Muscle of leg (tissue), 11 donors: ENCODE results near the gene ERCC1. TPM values are rescaled to one million over a fixed set of nuclear protein-coding genes. Genes with fewer than 3 reads are reported as not detected.
"Not testable (repeated sequence)": the region's sequence is repeated elsewhere in the genome, so short reads cannot be mapped to it uniquely, and the experiment has no call there.

ENCODE experiments used
- DNase-seq: peaks from one replicate; pipeline ENCODE4 v3.0.0; 2013
- H3K27ac ChIP-seq: one replicate; pipeline ENCODE4 v1.5.1; 2013; ENCODE audit warnings: mild to moderate bottlenecking, low read length, control low read depth
- H3K27me3 ChIP-seq: one replicate; pipeline ENCODE4 v1.6.1; 2013; ENCODE audit warnings: low read length; ENCODE audit not compliant: control insufficient read depth, insufficient read depth
- H3K36me3 ChIP-seq: one replicate; pipeline ENCODE4 v1.6.1; 2013; ENCODE audit warnings: low read length; ENCODE audit not compliant: control insufficient read depth, insufficient read depth
- H3K4me1 ChIP-seq: one replicate; pipeline ENCODE4 v1.6.1; 2013; ENCODE audit warnings: low read length; ENCODE audit not compliant: control insufficient read depth, insufficient read depth
- H3K4me3 ChIP-seq: one replicate; pipeline ENCODE4 v1.5.1; 2013; ENCODE audit warnings: low read length, control low read depth
- H3K9me3 ChIP-seq: replicated peaks from 2 replicates; pipeline ENCODE4 v1.6.1; 2013; ENCODE audit warnings: low read depth, low read length; ENCODE audit not compliant: control insufficient read depth
- WGBS: methylation state at CpG from one replicate; pipeline ENCODE4 v1.1.5; 2013; ENCODE audit warnings: missing lambda C conversion rate; ENCODE audit not compliant: insufficient coverage; 5-methylcytosine and 5-hydroxymethylcytosine counted together
- polyA plus RNA-seq, 8 donors: library from polyadenylated mRNA; unstranded; fragments of 120-200 nt; gene quantifications; one replicate each; pipeline versions ENCODE4 v1.2.1 to v1.2.3, GENCODE V29; 2013; ENCODE audit warnings: inconsistent platforms in 1 of 8, low replicate concordance in 1 of 8; ENCODE audit not compliant: insufficient read length in 8 of 8, insufficient read depth in 1 of 8
- total RNA-seq: library from RNA; stranded (reverse); fragments of 120-200 nt; gene quantifications from one replicate; pipeline ENCODE4 v1.2.4, GENCODE V29; 2013

ERCC1 gene
- total and polyA plus RNA-seq, 9 donors: 81.8 to 110 (median 90.6) TPM

DNA sequence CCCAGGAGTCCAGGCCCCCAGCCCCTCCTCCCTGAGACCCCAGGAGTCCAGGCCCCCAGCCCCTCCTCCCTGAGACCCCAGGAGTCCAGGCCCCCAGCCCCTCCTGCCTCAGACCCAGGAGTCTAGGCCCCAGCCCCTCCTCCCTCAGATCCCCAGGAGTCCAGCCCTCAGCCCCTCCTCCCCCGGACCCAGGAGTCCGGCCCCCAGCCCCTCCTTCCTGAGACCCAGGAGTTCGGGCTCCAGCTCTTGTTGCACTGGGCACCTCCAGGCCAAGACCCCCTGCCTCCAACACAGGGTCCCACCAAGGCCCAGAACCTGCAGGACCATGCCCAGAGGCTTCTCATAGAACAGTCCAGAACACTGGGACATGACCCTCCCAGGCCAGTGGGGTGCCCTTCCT, 3.8 kb downstream of the ERCC1 start:
- no peaks in the 10 kb centered on the region for H3K27me3 ChIP-seq
- no peak overlapping the region for H3K4me3 ChIP-seq
- DNase-seq: no peak
- WGBS: 52% methylated on average over 3 of the region's 3 CpGs
- peaks cover 33% of the 10 kb centered on the region for H3K4me1 ChIP-seq
- H3K27ac ChIP-seq: peak overlapping the region; percentile 57
- peaks cover 58% of the 10 kb centered on the region for H3K36me3 ChIP-seq
- no peaks in the 10 kb centered on the region for H3K9me3 ChIP-seq

DNA sequence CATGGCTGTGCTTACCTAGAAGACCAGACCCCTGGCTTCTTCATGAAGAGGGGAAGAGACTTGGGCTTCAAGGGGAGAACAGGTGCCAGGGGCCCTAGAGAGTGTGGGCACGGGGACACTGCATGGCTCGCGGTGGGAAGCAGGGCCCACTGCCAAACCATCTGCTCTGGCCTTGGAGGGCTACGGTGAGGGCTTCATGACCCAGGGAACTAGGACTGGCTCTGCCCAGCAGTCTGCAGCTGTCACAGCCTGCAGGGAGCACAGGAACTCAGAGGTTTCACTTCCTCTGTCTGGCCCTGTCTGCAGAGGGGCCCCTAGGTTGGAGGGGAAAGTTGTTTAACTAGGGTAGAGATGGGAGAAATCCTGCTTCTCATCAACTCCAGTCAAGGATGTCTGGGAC, 4.3 kb downstream of the ERCC1 start:
- H3K4me1 ChIP-seq: peaks cover 33% of the 10 kb centered on the region
- peaks cover 63% of the 10 kb centered on the region for H3K36me3 ChIP-seq
- DNase-seq: peak; percentile 75
- 62% methylated on average over 4 of the region's 4 CpGs for WGBS
- H3K27ac ChIP-seq: peak overlapping the region; percentile 81
- H3K9me3 ChIP-seq: no peaks in the 10 kb centered on the region
- no peaks in the 10 kb centered on the region for H3K27me3 ChIP-seq
- H3K4me3 ChIP-seq: no peak overlapping the region

DNA sequence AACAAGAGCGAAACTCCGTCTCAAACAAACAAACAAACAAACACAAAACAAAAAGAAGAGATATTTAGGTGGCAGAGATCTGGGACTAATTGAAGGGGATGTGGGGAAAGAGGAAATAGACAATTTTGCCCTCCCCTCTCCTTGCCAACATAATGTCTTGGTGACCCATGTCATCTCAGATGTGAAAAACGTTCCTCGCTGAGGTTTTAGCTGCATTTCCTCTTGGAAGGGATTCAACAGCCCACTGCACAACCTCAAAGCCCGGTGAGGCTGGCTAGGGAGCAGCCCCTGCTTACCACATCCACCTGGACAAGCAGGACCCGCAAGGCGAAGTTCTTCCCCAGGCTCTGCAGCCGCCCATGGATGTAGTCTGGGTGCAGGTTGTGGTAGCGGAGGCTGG, 4.9 kb downstream of the ERCC1 start:
- DNase-seq: no peak
- H3K27ac ChIP-seq: peak overlapping the region; percentile 81
- no peak overlapping the region for H3K4me3 ChIP-seq
- H3K27me3 ChIP-seq: no peaks in the 10 kb centered on the region
- 62% methylated on average over 2 of the region's 9 CpGs for WGBS
- no peaks in the 10 kb centered on the region for H3K9me3 ChIP-seq
- peaks cover 28% of the 10 kb centered on the region for H3K4me1 ChIP-seq
- peaks cover 69% of the 10 kb centered on the region for H3K36me3 ChIP-seq

DNA sequence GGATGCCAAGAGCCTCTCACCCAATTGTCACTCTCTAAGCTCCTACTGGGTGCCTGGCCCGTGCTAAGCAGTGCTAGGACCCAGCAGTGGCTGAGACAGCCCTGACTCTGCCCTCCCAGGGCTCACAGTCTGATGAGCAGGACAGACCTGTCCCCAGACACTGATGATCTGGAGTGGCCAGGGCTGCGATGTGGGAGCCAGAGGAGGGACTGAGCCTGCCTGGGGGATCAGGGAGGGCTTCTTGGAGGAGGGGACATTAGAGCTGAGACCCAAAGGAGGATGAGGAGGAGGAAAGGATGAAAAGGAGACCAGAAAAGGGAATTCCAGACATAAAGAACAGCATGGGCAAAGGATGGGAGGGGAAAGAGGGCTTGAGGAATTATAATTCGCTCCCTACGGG, 6.6 kb downstream of the ERCC1 start:
- Histone ChIP-seq H3K36me3 (peaks cover 81% of the 10 kb centered on the region), H3K27me3 (no peaks in the 10 kb centered on the region), H3K9me3 (no peaks in the 10 kb centered on the region), H3K4me1 (peaks cover 19% of the 10 kb centered on the region), H3K27ac (no peak overlapping the region), H3K4me3 (no peak overlapping the region)
- 66% methylated on average over 4 of the region's 4 CpGs for WGBS
- DNase-seq: no peak

- WGBS: 97% methylated on average over 6 of the region's 8 CpGs
- H3K4me1 ChIP-seq: peaks cover 8% of the 10 kb centered on the region
Observed at GRCh38 chr19:45414468-45414867, 9.2 kb downstream of the ERCC1 start.

GRCh38 chr19:45413497-45413896, 10.2 kb downstream of the ERCC1 start:
- Histone ChIP-seq H3K27ac (no peak overlapping the region), H3K4me3 (no peak overlapping the region)

More at GRCh38 chr19:45414468-45414867, 9.2 kb downstream of the ERCC1 start:
- no peak for DNase-seq
- H3K27ac ChIP-seq: no peak overlapping the region
- peaks cover 68% of the 10 kb centered on the region for H3K36me3 ChIP-seq
- H3K4me3 ChIP-seq: no peak overlapping the region
- no peaks in the 10 kb centered on the region for H3K9me3 ChIP-seq
- H3K27me3 ChIP-seq: no peaks in the 10 kb centered on the region

DNA sequence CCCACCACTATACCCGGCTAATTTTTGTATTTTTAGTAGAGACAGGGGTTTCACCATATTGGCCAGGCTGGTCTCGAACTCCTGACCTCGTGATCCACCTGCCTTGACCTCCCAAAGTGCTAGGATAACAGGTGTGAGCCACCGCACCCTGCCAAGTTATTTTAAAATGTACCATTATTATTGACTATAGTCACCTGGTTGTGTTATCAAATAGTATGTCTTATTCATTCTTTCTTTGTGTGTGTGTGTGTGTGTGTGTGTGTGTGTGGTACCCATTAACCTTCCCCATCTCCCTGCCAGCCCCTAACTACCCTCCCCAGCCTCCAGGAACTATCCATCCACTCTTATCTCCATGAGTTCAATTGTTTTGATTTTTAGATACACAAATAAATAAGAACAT, 13.4 kb downstream of the ERCC1 start:
- H3K9me3 ChIP-seq, H3K27ac ChIP-seq, DNase-seq, H3K27me3 ChIP-seq, H3K4me3 ChIP-seq: not testable (repeated sequence)
- H3K36me3 ChIP-seq: peaks cover 42% of the 10 kb centered on the region
- peaks cover 19% of the 10 kb centered on the region for H3K4me1 ChIP-seq
- WGBS: no CpG with 5 or more reads among the region's 4 CpGs

More at GRCh38 chr19:45413497-45413896, 10.2 kb downstream of the ERCC1 start:
- WGBS: 94% methylated on average over 2 of the region's 6 CpGs
- DNase-seq: no peak
- H3K36me3 ChIP-seq: peaks cover 66% of the 10 kb centered on the region
- no peaks in the 10 kb centered on the region for H3K27me3 ChIP-seq
- no peaks in the 10 kb centered on the region for H3K9me3 ChIP-seq
- H3K4me1 ChIP-seq: no peaks in the 10 kb centered on the region

- no peaks in the 10 kb centered on the region for H3K9me3 ChIP-seq
- WGBS: no CpG with 5 or more reads among the region's 4 CpGs
- H3K4me3 ChIP-seq: no peak overlapping the region
- H3K4me1 ChIP-seq: peaks cover 26% of the 10 kb centered on the region
- H3K27ac ChIP-seq: no peak overlapping the region
- peaks cover 38% of the 10 kb centered on the region for H3K36me3 ChIP-seq
- H3K27me3 ChIP-seq: peaks cover 15% of the 10 kb centered on the region
- no peak for DNase-seq
Observed at GRCh38 chr19:45409557-45409920, 14.2 kb downstream of the ERCC1 start.

- 79% methylated on average over 14 of the region's 15 CpGs for WGBS
- H3K9me3 ChIP-seq: no peaks in the 10 kb centered on the region
- DNase-seq: no peak
- peaks cover 32% of the 10 kb centered on the region for H3K4me1 ChIP-seq
- no peak overlapping the region for H3K27ac ChIP-seq
- H3K27me3 ChIP-seq: peaks cover 21% of the 10 kb centered on the region
- peaks cover 32% of the 10 kb centered on the region for H3K36me3 ChIP-seq
- no peak overlapping the region for H3K4me3 ChIP-seq
Observed at GRCh38 chr19:45408830-45409556, 14.7 kb downstream of the ERCC1 start.

DNA sequence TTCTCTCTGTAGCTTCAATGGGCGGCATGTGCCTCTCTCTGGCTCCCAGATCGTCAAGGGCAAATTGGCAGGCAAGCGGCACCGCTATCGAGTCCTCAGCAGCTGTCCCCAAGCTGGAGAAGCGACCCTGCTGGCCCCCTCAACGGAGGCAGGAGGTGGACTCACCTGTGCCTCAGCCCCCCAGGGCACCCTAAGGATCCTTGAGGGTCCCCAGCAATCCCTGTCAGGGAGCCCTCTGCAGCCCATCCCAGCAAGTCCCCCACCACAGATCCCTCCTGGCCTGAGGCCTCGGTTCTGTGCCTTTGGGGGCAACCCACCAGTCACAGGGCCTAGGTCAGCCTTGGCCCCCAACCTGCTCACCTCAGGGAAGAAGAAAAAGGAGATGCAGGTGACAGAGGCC, 15.6 kb downstream of the ERCC1 start:
- no peak overlapping the region for H3K4me3 ChIP-seq
- peaks cover 34% of the 10 kb centered on the region for H3K4me1 ChIP-seq
- H3K27ac ChIP-seq: no peak overlapping the region
- peaks cover 29% of the 10 kb centered on the region for H3K27me3 ChIP-seq
- peaks cover 24% of the 10 kb centered on the region for H3K36me3 ChIP-seq
- WGBS: 88% methylated on average over 7 of the region's 8 CpGs
- DNase-seq: no peak
- H3K9me3 ChIP-seq: no peaks in the 10 kb centered on the region
